Astrocyte of the spinal cord (primary cell): ENCODE measurements around the gene TMEM127.

Source experiments
- DNase-seq: peaks from one replicate; pipeline ENCODE4 v3.0.0; 2011; ENCODE audit warnings: low read depth, low spot score
- H3K4me3 ChIP-seq: 2 replicates; pipeline ENCODE4 v1.5.1; 2011; ENCODE audit warnings: low read depth, mild to moderate bottlenecking, low read length, moderate library complexity
- in situ Hi-C: cut with HindIII; loops from 2 replicates; pipeline ENCODE4 v1.10.0; 2017; ENCODE audit warnings: low sequenced_read_pairs
- TF ChIP-seq, protein P1 (sequence below): IDR thresholded peaks from 2 replicates; pipeline ENCODE4 v1.5.1; 2012; ENCODE audit warnings: low read depth, mild to moderate bottlenecking, low read length, inconsistent platforms

TMEM127 gene

GRCh38 chr2:96202152-96202854 lies 63.5 kb downstream of the TMEM127 start:
- TF ChIP-seq, protein P1, sequence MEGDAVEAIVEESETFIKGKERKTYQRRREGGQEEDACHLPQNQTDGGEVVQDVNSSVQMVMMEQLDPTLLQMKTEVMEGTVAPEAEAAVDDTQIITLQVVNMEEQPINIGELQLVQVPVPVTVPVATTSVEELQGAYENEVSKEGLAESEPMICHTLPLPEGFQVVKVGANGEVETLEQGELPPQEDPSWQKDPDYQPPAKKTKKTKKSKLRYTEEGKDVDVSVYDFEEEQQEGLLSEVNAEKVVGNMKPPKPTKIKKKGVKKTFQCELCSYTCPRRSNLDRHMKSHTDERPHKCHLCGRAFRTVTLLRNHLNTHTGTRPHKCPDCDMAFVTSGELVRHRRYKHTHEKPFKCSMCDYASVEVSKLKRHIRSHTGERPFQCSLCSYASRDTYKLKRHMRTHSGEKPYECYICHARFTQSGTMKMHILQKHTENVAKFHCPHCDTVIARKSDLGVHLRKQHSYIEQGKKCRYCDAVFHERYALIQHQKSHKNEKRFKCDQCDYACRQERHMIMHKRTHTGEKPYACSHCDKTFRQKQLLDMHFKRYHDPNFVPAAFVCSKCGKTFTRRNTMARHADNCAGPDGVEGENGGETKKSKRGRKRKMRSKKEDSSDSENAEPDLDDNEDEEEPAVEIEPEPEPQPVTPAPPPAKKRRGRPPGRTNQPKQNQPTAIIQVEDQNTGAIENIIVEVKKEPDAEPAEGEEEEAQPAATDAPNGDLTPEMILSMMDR, result no peak
- in situ Hi-C loops, result no loop called here
- DNase-seq, result no peak

GRCh38 chr2:96201338-96201737 lies 64.5 kb downstream of the TMEM127 start:
- TF ChIP-seq, protein P1, result no peak
- in situ Hi-C loops, result no loop called here
- no peak overlapping the region for H3K4me3 ChIP-seq
- DNase-seq, result no peak

More at GRCh38 chr2:96202152-96202854, 63.5 kb downstream of the TMEM127 start:
- H3K4me3 ChIP-seq, result no peak overlapping the region

DNA sequence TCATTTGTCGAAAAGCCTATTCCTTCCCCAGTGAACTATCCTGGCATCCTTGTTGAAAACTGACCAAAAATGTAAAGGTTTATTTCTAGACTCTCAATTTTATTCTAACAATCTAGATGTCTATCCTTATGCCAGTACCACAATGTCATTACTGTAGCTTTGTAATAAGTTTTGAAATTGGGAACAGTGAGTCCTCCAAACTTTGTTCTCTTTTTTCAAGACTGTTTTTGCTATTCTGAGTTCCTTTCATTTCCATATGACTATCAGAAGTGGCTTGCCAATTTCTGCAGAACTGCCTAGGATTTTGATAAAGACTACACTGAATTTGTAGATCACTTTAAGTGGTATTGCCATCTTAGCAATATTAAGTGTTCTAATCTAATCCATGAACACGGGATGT lies 66.9 kb downstream of the TMEM127 start:
- TF ChIP-seq, protein P1, result no peak
- H3K4me3 ChIP-seq, result no peak overlapping the region
- in situ Hi-C loops, result no loop called here
- no peak for DNase-seq
